ENCODE results near the gene PRPF40B. TPM values are rescaled to one million over a fixed set of nuclear protein-coding genes. Genes with fewer than 3 reads are reported as not detected.
"Not testable (repeated sequence)": the region's sequence is repeated elsewhere in the genome, so short reads cannot be mapped to it uniquely, and the experiment has no call there.

The PRPF40B gene
- total and polyA plus RNA-seq, 3 donors from 2014 or later, result 49.2 to 66.8 (median 66.7) TPM

- 85 to 92% methylated on average over 2 of the region's 2 CpGs for WGBS, 2 donors
- Histone ChIP-seq H3K27ac (no peak overlapping the region), H3K9me3 (no peaks in the 10 kb centered on the region), H3K4me1 (no peaks in the 10 kb centered on the region), H3K27me3 (no peaks in the 10 kb centered on the region), H3K36me3 (ENCODE audit: low read depth, missing control alignments) (no peaks in the 10 kb centered on the region), H3K4me3 (no peak overlapping the region)
- TF ChIP-seq CTCF (IDR thresholded peaks at IDR 0.05) (no peak), POLR2A (IDR thresholded peaks at IDR 0.05) (no peak)
- DNase-seq, result no peak
- intact Hi-C loops (cut with DNase I; ENCODE audit: low total_unique reads), result no loop called here
These were observed 14.1 kb upstream of the PRPF40B start for GRCh38 chr12:49609059-49609874.

GRCh38 chr12:49609875-49610154 is 13.5 kb upstream of the PRPF40B start:
- intact Hi-C loops (cut with DNase I; ENCODE audit: low total_unique reads), result no loop called here
- Histone ChIP-seq H3K36me3 (ENCODE audit: low read depth, missing control alignments) (no peaks in the 10 kb centered on the region), H3K4me1 (no peaks in the 10 kb centered on the region), H3K27me3 (no peaks in the 10 kb centered on the region), H3K27ac (no peak overlapping the region), H3K4me3 (no peak overlapping the region), H3K9me3 (no peaks in the 10 kb centered on the region)
- DNase-seq, result no peak
- no peak for TF ChIP-seq CTCF (IDR thresholded peaks at IDR 0.05)
- no peak for TF ChIP-seq POLR2A (IDR thresholded peaks at IDR 0.05)
- WGBS, 2 donors, result 96 to 100% methylated on average over 1 of the region's 1 CpG

DNA sequence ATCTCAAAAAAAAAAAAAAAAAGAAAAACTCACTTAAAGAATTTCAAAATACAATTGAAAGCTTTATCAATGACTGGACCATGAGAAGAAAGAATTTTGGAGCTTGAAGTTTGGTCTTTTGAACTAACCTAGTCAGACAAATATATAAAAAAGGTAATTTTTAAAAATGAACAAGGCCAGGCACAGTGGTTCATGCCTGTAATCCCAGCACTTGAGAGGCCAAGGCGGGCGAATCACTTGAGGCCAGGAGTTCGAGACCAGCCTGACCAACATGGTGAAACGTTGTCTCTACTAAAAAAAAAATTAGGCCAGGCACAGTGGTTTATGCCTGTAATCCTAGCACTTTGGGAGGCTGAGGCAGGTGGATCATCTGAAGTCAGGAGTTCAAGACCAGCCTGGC is 12.6 kb upstream of the PRPF40B start:
- H3K27me3 ChIP-seq; H3K36me3 ChIP-seq (ENCODE audit: low read depth, missing control alignments); H3K27ac ChIP-seq; intact Hi-C loops (cut with DNase I; ENCODE audit: low total_unique reads); H3K4me3 ChIP-seq; H3K4me1 ChIP-seq; DNase-seq; H3K9me3 ChIP-seq: not testable (repeated sequence)
- WGBS, 2 donors, result 94 to 97% methylated on average over 4 of the region's 4 CpGs

DNA sequence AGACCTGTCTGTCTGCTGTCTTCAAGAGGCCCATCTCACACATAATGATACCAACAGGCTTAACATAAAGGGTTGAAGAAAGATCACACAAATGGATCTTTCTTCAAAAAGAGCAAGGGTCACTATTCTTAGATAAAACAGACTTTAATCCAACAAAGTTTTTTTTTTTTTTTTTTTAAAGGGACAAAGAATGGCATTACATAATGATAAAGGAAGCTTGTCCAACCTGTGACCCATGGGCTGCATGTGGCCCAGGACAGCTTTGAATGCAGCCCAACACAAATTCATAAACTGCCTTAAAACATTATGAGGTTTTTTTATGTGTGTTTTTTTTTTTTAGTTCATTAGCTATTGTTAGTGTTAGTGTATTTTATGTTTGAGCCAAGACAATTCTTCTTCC is 11.2 kb upstream of the PRPF40B start:
- Histone ChIP-seq H3K27me3 (no peaks in the 10 kb centered on the region), H3K4me1 (no peaks in the 10 kb centered on the region), H3K9me3 (no peaks in the 10 kb centered on the region), H3K27ac (no peak overlapping the region), H3K4me3 (no peak overlapping the region), H3K36me3 (ENCODE audit: low read depth, missing control alignments) (no peaks in the 10 kb centered on the region)
- no peak for TF ChIP-seq POLR2A (IDR thresholded peaks at IDR 0.05)
- no peak for TF ChIP-seq CTCF (IDR thresholded peaks at IDR 0.05)
- DNase-seq, result no peak
- intact Hi-C loops (cut with DNase I; ENCODE audit: low total_unique reads), result no loop called here

DNA sequence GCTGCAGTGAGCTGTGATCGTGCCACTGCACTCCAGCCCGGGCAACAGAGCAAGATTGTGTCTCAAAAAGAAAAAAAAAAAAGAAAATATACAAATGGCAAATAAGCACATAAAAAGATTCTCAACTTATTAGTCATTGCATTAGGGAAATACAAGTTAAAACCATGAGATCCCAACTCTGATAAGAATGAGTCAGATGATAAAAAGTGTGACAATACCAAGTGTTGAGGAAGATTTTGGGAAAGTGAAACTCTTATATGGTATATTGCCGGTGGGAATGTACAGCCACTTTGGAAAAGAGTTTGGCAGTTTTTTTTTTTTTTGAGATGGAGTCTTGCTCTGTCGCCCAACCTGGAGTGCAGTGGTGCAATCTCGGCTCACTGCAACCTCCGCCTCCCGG is 7.6 kb upstream of the PRPF40B start:
- Histone ChIP-seq H3K9me3 (no peaks in the 10 kb centered on the region), H3K27ac (no peak overlapping the region), H3K36me3 (ENCODE audit: low read depth, missing control alignments) (no peaks in the 10 kb centered on the region), H3K4me3 (no peak overlapping the region), H3K4me1 (no peaks in the 10 kb centered on the region), H3K27me3 (no peaks in the 10 kb centered on the region)
- TF ChIP-seq POLR2A (IDR thresholded peaks at IDR 0.05), result no peak
- TF ChIP-seq CTCF (IDR thresholded peaks at IDR 0.05), result no peak
- intact Hi-C loops (cut with DNase I; ENCODE audit: low total_unique reads), result no loop called here
- 91 to 96% methylated on average over 7 of the region's 7 CpGs for WGBS, 2 donors
- no peak for DNase-seq

All from testis (tissue), 3 donors.